ENCODE results near the gene SND1. TPM values are rescaled to one million over a fixed set of nuclear protein-coding genes. Genes with fewer than 3 reads are reported as not detected.

SND1 gene
- polyA plus RNA-seq, 3 donors, result 46.5 to 97.3 (median 79.8) TPM

GRCh38 chr7:127900141-127900540 lies 248.1 kb downstream of the SND1 start:
- H3K36me3 ChIP-seq (replicated peaks in 1 of 2; ENCODE audit: control insufficient read depth in 1 of 2, insufficient read depth in 2 of 2, low read length in 2 of 2), result peaks cover 11 to 46% of the 10 kb centered on the region in 2 donors
- peak overlapping the region in 1 of 7 donors; percentile 20 for H3K27ac Mint-ChIP-seq
- H3K4me1 Mint-ChIP-seq, result peaks cover 27% of the 10 kb centered on the region
- no peak overlapping the region for H3K4me3 Mint-ChIP-seq
- no peak for DNase-seq
- no peak overlapping the region for H3K9ac ChIP-seq (ENCODE audit: insufficient read depth, low read length, poor library complexity, severe bottlenecking)
- peaks cover 68% of the 10 kb centered on the region for H4K20me1 ChIP-seq (ENCODE audit: insufficient read depth, low read length)
- H3K4me2 ChIP-seq (replicated peaks; ENCODE audit: extremely low read depth, low read length, poor library complexity, severe bottlenecking), result no peak overlapping the region
- H3K27me3 Mint-ChIP-seq (ENCODE audit: low read depth in 3 of 3), result no peaks in the 10 kb centered on the region
- peaks cover 0 to 3% of the 10 kb centered on the region in 2 donors for H3K4me1 ChIP-seq (ENCODE audit: control insufficient read depth in 1 of 2, insufficient read depth in 2 of 2, low read length in 2 of 2)
- intact Hi-C loops (cut with micrococcal nuclease), result no loop called here
- TF ChIP-seq, protein P1, sequence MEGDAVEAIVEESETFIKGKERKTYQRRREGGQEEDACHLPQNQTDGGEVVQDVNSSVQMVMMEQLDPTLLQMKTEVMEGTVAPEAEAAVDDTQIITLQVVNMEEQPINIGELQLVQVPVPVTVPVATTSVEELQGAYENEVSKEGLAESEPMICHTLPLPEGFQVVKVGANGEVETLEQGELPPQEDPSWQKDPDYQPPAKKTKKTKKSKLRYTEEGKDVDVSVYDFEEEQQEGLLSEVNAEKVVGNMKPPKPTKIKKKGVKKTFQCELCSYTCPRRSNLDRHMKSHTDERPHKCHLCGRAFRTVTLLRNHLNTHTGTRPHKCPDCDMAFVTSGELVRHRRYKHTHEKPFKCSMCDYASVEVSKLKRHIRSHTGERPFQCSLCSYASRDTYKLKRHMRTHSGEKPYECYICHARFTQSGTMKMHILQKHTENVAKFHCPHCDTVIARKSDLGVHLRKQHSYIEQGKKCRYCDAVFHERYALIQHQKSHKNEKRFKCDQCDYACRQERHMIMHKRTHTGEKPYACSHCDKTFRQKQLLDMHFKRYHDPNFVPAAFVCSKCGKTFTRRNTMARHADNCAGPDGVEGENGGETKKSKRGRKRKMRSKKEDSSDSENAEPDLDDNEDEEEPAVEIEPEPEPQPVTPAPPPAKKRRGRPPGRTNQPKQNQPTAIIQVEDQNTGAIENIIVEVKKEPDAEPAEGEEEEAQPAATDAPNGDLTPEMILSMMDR (IDR thresholded peaks at IDR 0.05), result no peak
- H2AFZ ChIP-seq (ENCODE audit: insufficient read depth, low read depth, low read length, poor library complexity, severe bottlenecking), result no peak overlapping the region
- no peaks in the 10 kb centered on the region for H3K27me3 ChIP-seq (ENCODE audit: control insufficient read depth in 2 of 2, insufficient read depth in 2 of 2, low read length in 2 of 2)
- H3K36me3 Mint-ChIP-seq, result peaks cover 17 to 18% of the 10 kb centered on the region in 2 donors
- H3K4me3 ChIP-seq (replicated peaks in 1 of 3; ENCODE audit: low read depth in 2 of 3, low read length in 3 of 3), result no peak overlapping the region
- no peak overlapping the region for H3K27ac ChIP-seq (ENCODE audit: low read depth in 1 of 2, low read length in 2 of 2)
- no peaks in the 10 kb centered on the region for H3K9me3 Mint-ChIP-seq
- H3K79me2 ChIP-seq (ENCODE audit: insufficient read depth, low read length), result peaks cover 43% of the 10 kb centered on the region
- WGBS (ENCODE audit: insufficient coverage), result 93% methylated on average over 2 of the region's 4 CpGs
- H3K9me3 ChIP-seq (replicated peaks in 1 of 2; ENCODE audit: control insufficient read depth in 1 of 2, insufficient read depth in 1 of 2, low read length in 2 of 2), result no peaks in the 10 kb centered on the region

- Histone ChIP-seq H3K27ac (ENCODE audit: low read depth in 1 of 2, low read length in 2 of 2) (peak overlapping the region in 1 of 2 donors; percentile 5), H3K4me1 (ENCODE audit: control insufficient read depth in 1 of 2, insufficient read depth in 2 of 2, low read length in 2 of 2) (peaks cover 0 to 3% of the 10 kb centered on the region in 2 donors), H2AFZ (ENCODE audit: insufficient read depth, low read depth, low read length, poor library complexity, severe bottlenecking) (no peak overlapping the region), H3K36me3 (replicated peaks in 1 of 2; ENCODE audit: control insufficient read depth in 1 of 2, insufficient read depth in 2 of 2, low read length in 2 of 2) (peaks cover 14 to 46% of the 10 kb centered on the region in 2 donors), H3K4me3 (replicated peaks in 1 of 3; ENCODE audit: low read depth in 2 of 3, low read length in 3 of 3) (no peak overlapping the region), H3K9me3 (replicated peaks in 1 of 2; ENCODE audit: control insufficient read depth in 1 of 2, insufficient read depth in 1 of 2, low read length in 2 of 2) (no peaks in the 10 kb centered on the region), H3K4me2 (replicated peaks; ENCODE audit: extremely low read depth, low read length, poor library complexity, severe bottlenecking) (no peak overlapping the region), H4K20me1 (ENCODE audit: insufficient read depth, low read length) (peaks cover 64% of the 10 kb centered on the region), H3K27me3 (ENCODE audit: control insufficient read depth in 2 of 2, insufficient read depth in 2 of 2, low read length in 2 of 2) (no peaks in the 10 kb centered on the region), H3K9ac (ENCODE audit: insufficient read depth, low read length, poor library complexity, severe bottlenecking) (no peak overlapping the region), H3K79me2 (ENCODE audit: insufficient read depth, low read length) (peaks cover 42% of the 10 kb centered on the region)
- no peak for DNase-seq
- intact Hi-C loops (cut with micrococcal nuclease), result no loop called here
- Mint-ChIP-seq H3K36me3 (peaks cover 23 to 26% of the 10 kb centered on the region in 2 donors), H3K4me1 (peaks cover 27% of the 10 kb centered on the region), H3K4me3 (no peak overlapping the region), H3K27me3 (ENCODE audit: low read depth in 3 of 3) (no peaks in the 10 kb centered on the region), H3K27ac (no peak overlapping the region), H3K9me3 (no peaks in the 10 kb centered on the region)
- 73% methylated on average over 1 of the region's 5 CpGs for WGBS (ENCODE audit: insufficient coverage)
- TF ChIP-seq, protein P1 (IDR thresholded peaks at IDR 0.05), result no peak
Measured at GRCh38 chr7:127900732-127901685, 249.0 kb downstream of the SND1 start.

Measured in CD14-positive monocyte (primary cell).